ENCODE results near the gene ANKIB1. TPM values are rescaled to one million over a fixed set of nuclear protein-coding genes. Genes with fewer than 3 reads are reported as not detected.

Gene ANKIB1
- total RNA-seq, 1 experiment from 2014 or later, result 83.8 TPM

- ChIA-PET POLR2A (interaction anchor here (0.7 kb wide), 1 partner anchor 26 kb away, joined by 5 read pairs; no protein-coding TSS in a partner anchor), CTCF (no interaction called here)
- ATAC-seq (no peak), DNase-seq (ENCODE audit: low read depth, low spot score) (no peak)
- no peaks in the 10 kb centered on the region for H3K27me3 ChIP-seq (ENCODE audit: control insufficient read depth, insufficient read depth, low read length)
- in situ Hi-C loops (cut with HindIII; ENCODE audit: low pct_unique_long_range_greater_than_20kb, low sequenced_read_pairs), result no loop called here
- no peak overlapping the region for H3K27ac ChIP-seq (ENCODE audit: low read length)
- TF ChIP-seq CTCF (IDR thresholded peaks at IDR 0.05) (no peak), REST (IDR thresholded peaks at IDR 0.05; ENCODE audit: insufficient read depth in 1 of 2, low read depth in 2 of 2, low read length in 1 of 2) (no peak), TCF7L2 (IDR thresholded peaks at IDR 0.05; ENCODE audit: low read depth, low read length) (no peak), POLR2AphosphoS5 (IDR thresholded peaks at IDR 0.05; ENCODE audit: low read depth, low read length) (no peak), SIN3A (IDR thresholded peaks at IDR 0.05; ENCODE audit: borderline replicate concordance, insufficient read depth, low read depth, low read length) (no peak)
- H3K9me3 ChIP-seq (ENCODE audit: control insufficient read depth, insufficient read depth, low read depth, low read length), result no peaks in the 10 kb centered on the region
- H3K36me3 ChIP-seq (ENCODE audit: control insufficient read depth, insufficient read depth, low read length), result no peaks in the 10 kb centered on the region
- no TSS peak for BruUV-seq (replicated peaks)
- no peak overlapping the region for H3K4me3 ChIP-seq (ENCODE audit: low read depth in 2 of 2, low read length in 2 of 2)
- intact Hi-C loops (cut with micrococcal nuclease; ENCODE audit: unreplicated experiment), result no loop called here
- no peaks in the 10 kb centered on the region for H3K4me1 ChIP-seq (ENCODE audit: control insufficient read depth, insufficient read depth, low read length)
Measured at GRCh38 chr7:92432299-92432946, 186.6 kb downstream of the ANKIB1 start.

- BruUV-seq (replicated peaks), result no TSS peak
- H3K27ac ChIP-seq (ENCODE audit: low read length), result no peak overlapping the region
- DNase-seq (ENCODE audit: low read depth, low spot score), result no peak
- in situ Hi-C loops (cut with HindIII; ENCODE audit: low pct_unique_long_range_greater_than_20kb, low sequenced_read_pairs) (no loop called here), intact Hi-C loops (cut with micrococcal nuclease; ENCODE audit: unreplicated experiment) (no loop called here)
- no peaks in the 10 kb centered on the region for H3K27me3 ChIP-seq (ENCODE audit: control insufficient read depth, insufficient read depth, low read length)
- no peak overlapping the region for H3K4me3 ChIP-seq (ENCODE audit: low read depth in 2 of 2, low read length in 2 of 2)
- ChIA-PET POLR2A (no interaction called here), CTCF (no interaction called here)
- no peaks in the 10 kb centered on the region for H3K36me3 ChIP-seq (ENCODE audit: control insufficient read depth, insufficient read depth, low read length)
- TF ChIP-seq SIN3A (IDR thresholded peaks at IDR 0.05; ENCODE audit: borderline replicate concordance, insufficient read depth, low read depth, low read length), result no peak
- ATAC-seq, result no peak
- H3K9me3 ChIP-seq (ENCODE audit: control insufficient read depth, insufficient read depth, low read depth, low read length), result no peaks in the 10 kb centered on the region
- no peaks in the 10 kb centered on the region for H3K4me1 ChIP-seq (ENCODE audit: control insufficient read depth, insufficient read depth, low read length)
Measured at GRCh38 chr7:92433019-92433418, 187.2 kb downstream of the ANKIB1 start.

GRCh38 chr7:92435542-92435941 is 189.8 kb downstream of the ANKIB1 start:
- H3K4me1 ChIP-seq (ENCODE audit: control insufficient read depth, insufficient read depth, low read length), result no peaks in the 10 kb centered on the region
- ChIA-PET CTCF (no interaction called here), POLR2A (no interaction called here)
- TF ChIP-seq POLR2AphosphoS5 (IDR thresholded peaks at IDR 0.05; ENCODE audit: low read depth, low read length), result no peak
- TF ChIP-seq REST (IDR thresholded peaks at IDR 0.05; ENCODE audit: insufficient read depth in 1 of 2, low read depth in 2 of 2, low read length in 1 of 2), result no peak
- TF ChIP-seq TCF7L2 (IDR thresholded peaks at IDR 0.05; ENCODE audit: low read depth, low read length), result no peak
- no peak for TF ChIP-seq SIN3A (IDR thresholded peaks at IDR 0.05; ENCODE audit: borderline replicate concordance, insufficient read depth, low read depth, low read length)
- TF ChIP-seq CTCF (IDR thresholded peaks at IDR 0.05), result no peak
- BruUV-seq (replicated peaks), result no TSS peak
- no peaks in the 10 kb centered on the region for H3K9me3 ChIP-seq (ENCODE audit: control insufficient read depth, insufficient read depth, low read depth, low read length)
- H3K27me3 ChIP-seq (ENCODE audit: control insufficient read depth, insufficient read depth, low read length), result no peaks in the 10 kb centered on the region; the same call in 1 of the 2 replicates
- H3K36me3 ChIP-seq (ENCODE audit: control insufficient read depth, insufficient read depth, low read length), result no peaks in the 10 kb centered on the region
- H3K4me3 ChIP-seq (ENCODE audit: low read depth in 2 of 2, low read length in 2 of 2), result no peak overlapping the region
- in situ Hi-C loops (cut with HindIII; ENCODE audit: low pct_unique_long_range_greater_than_20kb, low sequenced_read_pairs) (no loop called here), intact Hi-C loops (cut with micrococcal nuclease; ENCODE audit: unreplicated experiment) (no loop called here)
- H3K27ac ChIP-seq (ENCODE audit: low read length), result no peak overlapping the region
- ATAC-seq (no peak), DNase-seq (ENCODE audit: low read depth, low spot score) (no peak)
